ENCODE data around the gene ZNF358.

- TF ChIP-seq, protein P1, sequence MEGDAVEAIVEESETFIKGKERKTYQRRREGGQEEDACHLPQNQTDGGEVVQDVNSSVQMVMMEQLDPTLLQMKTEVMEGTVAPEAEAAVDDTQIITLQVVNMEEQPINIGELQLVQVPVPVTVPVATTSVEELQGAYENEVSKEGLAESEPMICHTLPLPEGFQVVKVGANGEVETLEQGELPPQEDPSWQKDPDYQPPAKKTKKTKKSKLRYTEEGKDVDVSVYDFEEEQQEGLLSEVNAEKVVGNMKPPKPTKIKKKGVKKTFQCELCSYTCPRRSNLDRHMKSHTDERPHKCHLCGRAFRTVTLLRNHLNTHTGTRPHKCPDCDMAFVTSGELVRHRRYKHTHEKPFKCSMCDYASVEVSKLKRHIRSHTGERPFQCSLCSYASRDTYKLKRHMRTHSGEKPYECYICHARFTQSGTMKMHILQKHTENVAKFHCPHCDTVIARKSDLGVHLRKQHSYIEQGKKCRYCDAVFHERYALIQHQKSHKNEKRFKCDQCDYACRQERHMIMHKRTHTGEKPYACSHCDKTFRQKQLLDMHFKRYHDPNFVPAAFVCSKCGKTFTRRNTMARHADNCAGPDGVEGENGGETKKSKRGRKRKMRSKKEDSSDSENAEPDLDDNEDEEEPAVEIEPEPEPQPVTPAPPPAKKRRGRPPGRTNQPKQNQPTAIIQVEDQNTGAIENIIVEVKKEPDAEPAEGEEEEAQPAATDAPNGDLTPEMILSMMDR (IDR thresholded peaks at IDR 0.05): no peak
- TF ChIP-seq POLR2A (IDR thresholded peaks at IDR 0.05): no peak
Observed at GRCh38 chr19:7541475-7541824, 25.5 kb downstream of the ZNF358 start.

Measured in body of pancreas (tissue), 4 donors.